GM19467 (cell line): ENCODE data around the gene TNC.

Experiments used
- ATAC-seq: cut with Tn5 transposase; IDR thresholded peaks from one replicate; pipeline ENCODE4 v1.9.1; 2021; ENCODE audit warnings: mild to moderate bottlenecking, moderate library complexity; ENCODE audit not compliant: unreplicated experiment

TNC gene

DNA sequence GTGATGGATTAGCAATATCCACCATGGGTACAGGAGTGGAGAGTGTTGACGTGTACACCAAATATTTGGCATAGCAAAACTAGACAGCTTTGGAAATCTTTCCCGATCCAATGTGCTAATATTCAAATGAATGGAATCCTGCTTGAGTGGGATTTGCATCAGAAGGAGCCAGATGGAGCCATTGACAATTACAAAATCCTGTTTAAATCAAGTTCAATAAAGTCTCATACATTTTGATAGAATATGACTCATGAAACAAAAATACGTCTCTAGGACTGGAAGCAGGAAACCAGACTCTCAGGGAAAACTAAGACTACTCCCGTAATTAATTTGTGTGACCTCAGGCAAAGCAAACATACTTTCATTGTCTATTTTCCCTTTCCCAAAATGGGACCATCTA lies 13.0 kb downstream of the TNC start:
- no peak for ATAC-seq

GRCh38 chr9:115103746-115104477 lies 14.0 kb downstream of the TNC start:
- ATAC-seq: no peak

GRCh38 chr9:115099901-115100300 lies 18.1 kb downstream of the TNC start:
- no peak for ATAC-seq

GRCh38 chr9:115098226-115098965 lies 19.6 kb downstream of the TNC start:
- ATAC-seq: no peak

- ATAC-seq: no peak
These were observed 24.4 kb downstream of the TNC start for GRCh38 chr9:115093520-115093919.

DNA sequence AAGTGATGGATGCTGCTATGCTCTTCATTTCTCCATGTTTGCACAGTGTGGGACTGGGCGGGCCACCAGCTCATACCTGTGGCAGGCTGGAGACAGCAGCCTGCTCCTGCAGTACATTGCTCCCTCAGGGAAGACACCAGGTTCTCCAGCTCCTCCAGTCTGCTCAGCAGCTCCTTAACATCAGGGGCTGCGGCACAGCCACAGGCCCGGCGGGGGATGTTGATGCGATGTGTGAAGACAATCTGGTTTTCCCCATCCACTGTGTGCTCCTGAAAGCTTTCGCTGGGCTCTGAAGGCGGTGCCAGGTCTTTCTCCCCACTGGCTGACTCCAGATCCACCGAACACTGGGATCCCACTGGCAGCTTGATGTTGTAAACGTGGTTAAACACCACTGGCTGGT lies 27.5 kb downstream of the TNC start:
- ATAC-seq: no peak

DNA sequence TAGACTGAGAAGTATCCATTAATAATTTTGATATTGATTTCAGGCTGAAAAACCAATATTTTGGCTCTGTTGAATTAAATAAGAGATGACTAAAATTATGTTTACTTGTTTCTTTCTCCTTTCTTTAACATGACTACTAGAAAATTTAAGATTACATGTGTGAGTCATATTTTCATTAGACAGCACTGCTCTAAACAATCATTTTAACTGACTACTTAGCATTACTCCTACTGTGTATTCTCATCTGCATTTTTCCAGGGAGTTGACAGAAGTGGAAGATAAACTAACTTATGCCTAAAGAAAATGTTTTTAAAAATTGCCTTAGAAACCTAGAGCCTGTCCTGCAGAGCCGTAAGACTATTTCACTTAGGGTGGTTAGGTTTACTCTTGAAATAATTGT lies 29.1 kb downstream of the TNC start:
- ATAC-seq: no peak

- ATAC-seq: no peak
These were observed 31.1 kb downstream of the TNC start for GRCh38 chr9:115086886-115087285.

DNA sequence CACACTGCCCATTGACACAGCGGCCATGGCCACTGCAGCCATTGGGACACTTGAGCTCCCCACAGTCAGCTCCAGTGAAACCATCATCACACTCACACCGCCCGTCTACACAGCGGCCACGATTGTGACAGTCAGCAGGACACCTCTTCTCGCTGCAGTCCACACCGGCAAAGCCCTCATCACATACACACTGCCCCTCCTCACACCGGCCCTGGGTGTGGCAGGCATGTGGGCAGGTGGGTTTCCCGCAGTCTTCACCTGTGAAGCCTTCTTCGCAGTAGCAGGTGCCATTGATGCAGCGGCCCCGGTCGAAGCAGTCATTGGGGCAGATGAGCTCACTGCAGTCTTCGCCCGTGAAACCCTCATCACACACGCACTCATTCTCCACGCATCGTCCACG lies 31.5 kb downstream of the TNC start:
- no peak for ATAC-seq

DNA sequence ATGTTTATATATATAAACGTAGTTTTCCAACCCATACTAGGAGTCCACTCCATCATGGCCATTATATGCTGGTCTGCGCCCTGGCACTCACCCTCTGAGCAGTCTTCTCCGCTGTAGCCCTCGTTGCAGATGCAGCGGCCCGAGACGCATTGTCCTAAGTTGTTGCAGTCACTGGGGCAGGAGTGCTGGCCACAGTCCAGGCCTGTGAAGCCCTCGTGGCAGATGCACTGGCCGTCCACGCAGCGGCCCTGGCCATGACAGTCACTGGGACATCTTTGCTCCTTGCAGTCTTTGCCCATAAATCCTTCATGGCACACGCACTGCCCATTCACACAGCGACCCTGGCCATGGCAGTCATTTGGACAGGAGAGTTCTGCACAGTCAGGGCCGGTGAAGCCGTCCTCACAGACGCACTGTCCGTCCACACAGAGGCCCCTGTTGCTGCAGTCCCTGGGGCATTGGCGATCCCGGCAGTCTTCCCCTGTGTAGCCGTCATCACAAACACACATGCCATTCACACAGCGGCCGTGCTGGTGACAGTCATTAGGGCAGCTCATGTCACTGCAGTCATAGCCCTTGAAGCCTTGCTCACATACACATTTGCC lies 32.1 kb downstream of the TNC start:
- ATAC-seq: no peak

- no peak for ATAC-seq
These were observed 33.2 kb downstream of the TNC start for GRCh38 chr9:115084709-115085108.

GRCh38 chr9:115084157-115084556 lies 33.8 kb downstream of the TNC start:
- ATAC-seq: no peak

DNA sequence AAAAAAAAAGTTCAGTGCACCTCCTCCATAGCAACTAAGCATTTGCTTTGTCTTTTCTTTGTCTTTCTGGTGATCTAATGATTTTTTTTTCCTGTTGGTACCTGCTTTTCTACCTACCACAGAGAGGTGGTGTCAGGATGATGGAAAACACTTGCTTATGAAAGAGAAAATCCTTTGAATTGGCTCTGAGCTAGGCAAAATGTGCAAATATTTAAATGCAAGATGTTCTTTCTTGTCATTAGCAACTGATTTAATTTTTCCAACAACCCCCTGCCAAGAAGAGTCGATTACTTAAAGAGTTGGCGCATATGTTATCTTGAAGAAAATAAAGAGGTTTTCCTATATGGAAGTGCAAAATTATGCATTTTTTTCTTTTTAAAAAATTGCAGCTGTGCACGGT lies 37.7 kb downstream of the TNC start:
- no peak for ATAC-seq

DNA sequence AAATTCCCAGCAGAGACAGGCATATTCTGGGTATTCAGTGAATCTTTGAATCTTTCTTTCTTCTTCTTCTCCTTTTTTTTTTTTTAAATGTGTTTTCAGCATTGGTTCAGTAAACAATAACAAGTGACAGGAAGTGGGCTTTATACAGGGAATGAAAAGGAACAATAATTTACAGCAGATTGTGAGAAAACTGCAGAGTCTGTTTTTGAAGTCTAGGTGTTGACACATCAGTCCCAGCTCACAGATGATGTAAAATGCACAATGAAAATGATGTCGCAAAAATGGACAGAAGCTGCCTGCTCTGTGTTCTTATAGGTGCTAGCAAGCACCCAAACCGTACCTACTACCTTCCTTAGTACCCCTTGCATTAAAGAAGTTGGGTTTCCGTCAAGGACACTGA lies 38.8 kb downstream of the TNC start:
- ATAC-seq: no peak

DNA sequence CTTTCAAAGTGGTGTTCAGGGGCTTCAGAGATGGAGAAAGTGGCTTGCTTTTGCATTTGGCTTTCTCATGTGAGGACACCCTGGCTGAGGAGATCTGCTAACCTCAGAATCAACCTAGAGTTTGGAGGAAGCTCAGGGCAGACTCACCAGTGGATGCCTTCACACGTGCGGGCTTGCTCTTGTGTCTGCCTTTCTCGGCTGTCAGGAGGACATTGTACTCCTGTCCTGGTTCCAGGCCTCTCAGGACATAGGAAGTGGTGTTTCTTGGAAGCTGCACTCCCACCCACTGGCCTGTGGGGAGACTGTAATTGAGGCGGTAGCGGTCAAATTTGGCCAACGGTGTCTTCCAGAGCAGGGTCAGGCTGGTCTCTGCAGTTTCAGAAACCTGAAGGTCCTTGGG lies 44.5 kb downstream of the TNC start:
- no peak for ATAC-seq

DNA sequence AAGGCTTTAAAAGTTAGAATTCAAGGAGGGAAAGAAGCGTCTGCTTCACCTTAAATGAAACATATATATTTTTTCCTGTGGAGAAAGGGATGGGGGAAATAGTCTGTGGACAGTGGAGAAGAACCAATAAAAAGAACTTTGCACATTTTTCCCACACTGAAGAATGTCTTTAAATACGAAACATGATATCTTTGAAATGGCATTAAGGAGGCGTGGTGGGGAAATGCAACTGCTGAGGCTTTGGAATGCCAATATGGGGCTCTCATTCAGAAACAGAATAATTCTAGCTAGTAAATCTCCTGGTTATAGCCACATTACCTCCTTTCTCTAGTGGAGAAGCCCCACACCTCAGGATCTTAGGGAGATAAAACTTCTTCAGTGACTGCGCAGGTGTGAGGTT lies 46.8 kb downstream of the TNC start:
- no peak for ATAC-seq

DNA sequence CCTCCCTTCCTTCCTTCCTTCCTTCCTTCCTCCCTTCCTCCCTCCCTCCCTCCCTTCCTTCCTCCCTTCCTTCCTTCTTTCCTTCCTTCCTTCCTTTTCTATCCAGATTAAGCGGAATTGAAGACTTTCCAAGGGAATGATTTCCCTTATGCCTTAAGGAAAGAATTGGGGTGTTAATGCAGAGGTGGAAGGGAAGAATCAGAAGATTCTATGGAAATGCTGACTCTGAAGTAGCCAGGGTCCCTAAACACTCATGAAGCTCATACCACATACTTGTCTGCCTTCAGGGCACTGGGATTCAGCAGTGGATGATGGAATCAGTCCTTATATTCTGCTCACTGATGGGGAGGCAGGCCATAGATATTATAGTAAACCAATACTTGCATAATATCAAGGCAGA lies 48.2 kb downstream of the TNC start:
- no peak for ATAC-seq

- ATAC-seq: no peak
These were observed 48.7 kb downstream of the TNC start for GRCh38 chr9:115069302-115069701.

GRCh38 chr9:115068031-115068430 lies 49.9 kb downstream of the TNC start:
- ATAC-seq: no peak

GRCh38 chr9:115063058-115063845 lies 54.7 kb downstream of the TNC start:
- no peak for ATAC-seq

GRCh38 chr9:115058684-115059315 lies 59.2 kb downstream of the TNC start:
- no peak for ATAC-seq
